Liver (tissue), 9 donors: Measurements from ENCODE around the gene KNDC1. TPM values are rescaled to one million over a fixed set of nuclear protein-coding genes. Genes with fewer than 3 reads are reported as not detected.

Experiments
- DNase-seq: peaks from one replicate; pipeline ENCODE4 v3.0.0-alpha.2; 2017; ENCODE audit warnings: low spot score
- H3K27ac ChIP-seq, 2 donors: one replicate each; pipeline ENCODE4 v1.7.0; 2013; ENCODE audit warnings: inconsistent platforms in 2 of 2, low read length in 2 of 2, control low read depth in 1 of 2, low read depth in 1 of 2, mild to moderate bottlenecking in 1 of 2
- H3K27me3 ChIP-seq, 4 donors: one replicate each; pipeline versions ENCODE4 v1.6.1 to v1.7.0; 2013; ENCODE audit warnings: low read length in 3 of 4, inconsistent platforms in 1 of 4, mild to moderate bottlenecking in 1 of 4, moderate library complexity in 1 of 4; ENCODE audit not compliant: control insufficient read depth in 4 of 4, insufficient read depth in 4 of 4
- H3K36me3 ChIP-seq, 4 donors: one replicate each; pipeline versions ENCODE4 v1.6.1 to v1.7.0; 2013; ENCODE audit warnings: low read length in 3 of 4, mild to moderate bottlenecking in 3 of 4, low read depth in 1 of 4, moderate library complexity in 1 of 4; ENCODE audit not compliant: control insufficient read depth in 4 of 4, insufficient read depth in 3 of 4
- H3K4me1 ChIP-seq, 4 donors: one replicate each; pipeline versions ENCODE4 v1.6.1 to v1.7.0; 2013; ENCODE audit warnings: low read length in 3 of 4, mild to moderate bottlenecking in 3 of 4, moderate library complexity in 1 of 4; ENCODE audit not compliant: control insufficient read depth in 4 of 4, insufficient read depth in 4 of 4
- H3K4me3 ChIP-seq, 3 donors: one replicate each; pipeline versions ENCODE4 v1.6.1 to v1.7.0; 2013; ENCODE audit warnings: low read length in 3 of 3, control low read depth in 1 of 3, low read depth in 1 of 3, mild to moderate bottlenecking in 1 of 3
- H3K9ac ChIP-seq, 2 donors: one replicate each; pipeline ENCODE4 v1.7.0; 2013; ENCODE audit warnings: low read length in 2 of 2, mild to moderate bottlenecking in 2 of 2, moderate library complexity in 2 of 2, control low read depth in 1 of 2, low read depth in 1 of 2
- H3K9me3 ChIP-seq, 4 donors: one replicate each; pipeline versions ENCODE4 v1.6.1 to v1.7.0; 2013; ENCODE audit warnings: low read length in 3 of 4; ENCODE audit not compliant: control insufficient read depth in 4 of 4
- ATF3 ChIP-seq: IDR thresholded peaks from 2 replicates; pipeline ENCODE4 v1.6.1; 2016; ENCODE audit warnings: antibody characterized with exemption
- CTCF ChIP-seq: fragments of 150-350 bp; IDR thresholded peaks from 2 replicates; pipeline ENCODE4 v1.5.1; 2017; ENCODE audit warnings: improper control_type of control experiment, low read depth, low read length; ENCODE audit not compliant: missing input control
- EGR1 ChIP-seq, 2 donors: IDR thresholded peaks; 2 replicates each; pipeline ENCODE4 v1.6.1; 2016 to 2018; ENCODE audit warnings: antibody characterized with exemption in 2 of 2, low read depth in 2 of 2
- FOXA1 ChIP-seq: IDR thresholded peaks from 2 replicates; pipeline ENCODE4 v1.6.1; 2016; ENCODE audit warnings: antibody characterized with exemption
- FOXA2 ChIP-seq: IDR thresholded peaks from 2 replicates; pipeline ENCODE4 v1.6.1; 2016; ENCODE audit warnings: antibody characterized with exemption
- GABPA ChIP-seq, 2 donors: IDR thresholded peaks in 1 of 2; conservative IDR thresholded peaks in 1 of 2; 2 replicates each; pipeline ENCODE4 v1.6.1; 2016; ENCODE audit warnings: antibody characterized with exemption in 2 of 2, mild to moderate bottlenecking in 1 of 2, moderate library complexity in 1 of 2
- HNF4A ChIP-seq, 2 donors: conservative IDR thresholded peaks; 2 replicates each; pipeline ENCODE4 v1.6.1; 2016; ENCODE audit warnings: antibody characterized with exemption in 2 of 2, mild to moderate bottlenecking in 2 of 2
- HNF4G ChIP-seq: IDR thresholded peaks from 2 replicates; pipeline ENCODE4 v1.6.1; 2016; ENCODE audit warnings: antibody characterized with exemption
- JUND ChIP-seq, 2 donors: IDR thresholded peaks; 2 replicates each; pipeline ENCODE4 v1.6.1; 2016; ENCODE audit warnings: antibody characterized with exemption in 2 of 2
- MAX ChIP-seq: IDR thresholded peaks from 2 replicates; pipeline ENCODE4 v1.6.1; 2016; ENCODE audit warnings: antibody characterized with exemption
- NR2F2 ChIP-seq: IDR thresholded peaks from 2 replicates; pipeline ENCODE4 v1.6.1; 2016; ENCODE audit warnings: antibody characterized with exemption
- RAD21 ChIP-seq, 2 donors: IDR thresholded peaks; 2 replicates each; pipeline ENCODE4 v1.6.1; 2016; ENCODE audit warnings: antibody characterized with exemption in 2 of 2, mild to moderate bottlenecking in 2 of 2
- REST ChIP-seq: IDR thresholded peaks from 2 replicates; pipeline ENCODE4 v1.6.1; 2016; ENCODE audit warnings: antibody characterized with exemption, mild to moderate bottlenecking
- RXRA ChIP-seq, 2 donors: IDR thresholded peaks; 2 replicates each; pipeline ENCODE4 v1.6.1; 2017 to 2018; ENCODE audit warnings: antibody characterized with exemption in 2 of 2, mild to moderate bottlenecking in 1 of 2
- SP1 ChIP-seq: IDR thresholded peaks from 2 replicates; pipeline ENCODE4 v1.6.1; 2018; ENCODE audit warnings: antibody characterized with exemption, mild to moderate bottlenecking
- TAF1 ChIP-seq: conservative IDR thresholded peaks from 2 replicates; pipeline ENCODE4 v1.6.1; 2016; ENCODE audit warnings: antibody characterized with exemption, mild to moderate bottlenecking
- YY1 ChIP-seq: IDR thresholded peaks from 2 replicates; pipeline ENCODE4 v1.6.1; 2016; ENCODE audit warnings: antibody characterized with exemption, mild to moderate bottlenecking
- ZBTB33 ChIP-seq: IDR thresholded peaks from 2 replicates; pipeline ENCODE4 v1.6.1; 2016; ENCODE audit warnings: antibody characterized with exemption
- WGBS: extraction: QIAGEN DNeasy Blood & Tissue Kit; methylation state at CpG from one replicate; pipeline ENCODE4 v1.1.7; 2013; 5-methylcytosine and 5-hydroxymethylcytosine counted together
- polyA plus RNA-seq, 2 donors: library from polyadenylated mRNA; stranded (reverse) in 1 of 2; unstranded in 1 of 2; fragments of 200-250 nt in 1 of 2; fragments of >200 nt in 1 of 2; fragmentation: Nextera tagmentation in 1 of 2; extraction: Ambion mirVana in 1 of 2; gene quantifications; one replicate each; pipeline versions ENCODE4 v1.2.1 to v1.2.3, GENCODE V29; 2013 to 2015
- total RNA-seq, 2 donors: library from RNA; depleted of rRNA; stranded (reverse); fragments of >200 nt; gene quantifications; one replicate each; pipeline ENCODE4 v1.2.3, GENCODE V29; 2014
- donor health status: healthy.
- donor health status: healthy.
- donor health status: healthy.
- donor health status: healthy.
- donor health status: healthy.

KNDC1 gene
- total and polyA plus RNA-seq, 4 donors = 0.53 to 12.9 (median 4.3) TPM

- no peaks in the 10 kb centered on the region for H3K36me3 ChIP-seq
- H3K9me3 ChIP-seq = no peaks in the 10 kb centered on the region
- no peak overlapping the region for H3K9ac ChIP-seq
- DNase-seq = no peak
- H3K27ac ChIP-seq = no peak overlapping the region
- no peak overlapping the region for H3K4me3 ChIP-seq
- TF ChIP-seq EGR1 (IDR thresholded peaks at IDR 0.05; ENCODE audit: low read depth in 2 of 2) (no peak), MAX (no peak), JUND (IDR thresholded peaks at IDR 0.05) (no peak), NR2F2 (no peak), RXRA (IDR thresholded peaks at IDR 0.05) (no peak), RAD21 (IDR thresholded peaks at IDR 0.05) (no peak), HNF4A (conservative IDR thresholded peaks at IDR 0.05) (no peak), ZBTB33 (no peak), CTCF (no peak), HNF4G (no peak), FOXA1 (no peak), REST (no peak), TAF1 (no peak), SP1 (no peak), YY1 (no peak), ATF3 (no peak), FOXA2 (no peak), GABPA (IDR thresholded peaks at IDR 0.05 in 1 of 2, conservative IDR thresholded peaks at IDR 0.05 in 1 of 2) (no peak)
- WGBS = 78% methylated on average over 12 of the region's 12 CpGs
- peaks cover 0 to 3% (median 0%) of the 10 kb centered on the region in 4 donors for H3K27me3 ChIP-seq
- H3K4me1 ChIP-seq = peaks cover 0 to 6% (median 3%) of the 10 kb centered on the region in 4 donors
Observed at GRCh38 chr10:133252223-133252552, 92.2 kb downstream of the KNDC1 start.
